ENCODE results near the gene ELL2. TPM values are rescaled to one million over a fixed set of nuclear protein-coding genes. Genes with fewer than 3 reads are reported as not detected.

Gene ELL2
- total RNA-seq, 3 donors from 2014 or later, result 95.7 to 211 (median 168) TPM

DNA sequence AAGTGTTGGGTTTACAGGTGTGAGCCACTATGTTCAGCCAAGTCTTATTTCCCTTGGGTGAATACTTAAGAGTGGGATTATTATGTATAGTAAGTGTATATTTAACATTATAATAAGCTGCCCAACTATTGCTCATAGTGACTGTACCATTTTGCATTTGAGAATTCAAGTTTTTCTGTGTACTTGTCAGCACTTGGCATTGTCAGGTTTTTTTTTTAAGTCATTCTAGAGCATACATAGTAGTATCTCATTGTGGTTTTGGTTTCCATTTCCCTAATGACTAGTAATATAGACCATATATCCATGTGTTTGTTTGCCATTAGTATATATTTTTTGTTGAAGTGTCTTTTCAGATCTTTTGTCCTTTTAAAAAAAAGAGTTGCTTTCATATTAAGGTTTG lies 10.5 kb upstream of the ELL2 start:
- TF ChIP-seq POLR2A (IDR thresholded peaks at IDR 0.05) (no peak), CTCF (IDR thresholded peaks at IDR 0.05) (no peak), POLR2AphosphoS5 (IDR thresholded peaks at IDR 0.05) (no peak)
- intact Hi-C loops (cut with DNase I; ENCODE audit: low total_unique reads), result no loop called here
- Histone ChIP-seq H3K4me3 (no peak overlapping the region), H3K4me1 (no peaks in the 10 kb centered on the region), H3K36me3 (no peaks in the 10 kb centered on the region), H3K9me3 (peaks cover 0 to 11% of the 10 kb centered on the region in 2 donors), H3K27me3 (no peaks in the 10 kb centered on the region), H3K27ac (no peak overlapping the region)
- no peak for DNase-seq (ENCODE audit: low spot score in 2 of 2)

DNA sequence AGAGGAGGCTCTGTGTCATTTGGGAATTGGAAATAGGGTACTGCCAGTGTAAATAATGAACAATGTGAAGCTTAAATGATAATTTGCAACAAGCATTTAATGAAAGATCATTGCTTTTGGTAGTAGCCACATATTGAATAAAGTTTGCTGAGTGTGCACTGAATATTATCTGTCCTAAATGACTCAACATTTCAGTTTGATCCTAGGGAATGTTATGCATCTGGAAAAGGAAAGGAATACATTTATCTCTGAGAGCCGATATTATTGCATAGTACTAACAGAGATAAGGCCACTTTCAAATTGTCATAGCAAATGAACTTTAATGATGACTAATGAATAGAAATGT lies 8.7 kb upstream of the ELL2 start:
- H3K4me1 ChIP-seq, result no peaks in the 10 kb centered on the region
- H3K4me3 ChIP-seq, result no peak overlapping the region
- no peak overlapping the region for H3K27ac ChIP-seq
- H3K36me3 ChIP-seq, result no peaks in the 10 kb centered on the region
- intact Hi-C loops (cut with DNase I; ENCODE audit: low total_unique reads), result no loop called here
- H3K9me3 ChIP-seq, result peaks cover 0 to 11% of the 10 kb centered on the region in 2 donors
- TF ChIP-seq POLR2A (IDR thresholded peaks at IDR 0.05), result no peak
- no peak for TF ChIP-seq CTCF (IDR thresholded peaks at IDR 0.05)
- TF ChIP-seq POLR2AphosphoS5 (IDR thresholded peaks at IDR 0.05), result no peak
- no peak for DNase-seq (ENCODE audit: low spot score in 2 of 2)
- no peaks in the 10 kb centered on the region for H3K27me3 ChIP-seq

GRCh38 chr5:95969651-95970358 lies 8.2 kb upstream of the ELL2 start:
- Histone ChIP-seq H3K27me3 (no peaks in the 10 kb centered on the region), H3K4me3 (no peak overlapping the region), H3K4me1 (no peaks in the 10 kb centered on the region), H3K9me3 (peaks cover 0 to 11% of the 10 kb centered on the region in 2 donors), H3K36me3 (no peaks in the 10 kb centered on the region), H3K27ac (no peak overlapping the region)
- intact Hi-C loops (cut with DNase I; ENCODE audit: low total_unique reads), result no loop called here
- no peak for DNase-seq (ENCODE audit: low spot score in 2 of 2)
- TF ChIP-seq POLR2A (IDR thresholded peaks at IDR 0.05), result no peak
- TF ChIP-seq CTCF (IDR thresholded peaks at IDR 0.05), result no peak
- TF ChIP-seq POLR2AphosphoS5 (IDR thresholded peaks at IDR 0.05), result no peak

DNA sequence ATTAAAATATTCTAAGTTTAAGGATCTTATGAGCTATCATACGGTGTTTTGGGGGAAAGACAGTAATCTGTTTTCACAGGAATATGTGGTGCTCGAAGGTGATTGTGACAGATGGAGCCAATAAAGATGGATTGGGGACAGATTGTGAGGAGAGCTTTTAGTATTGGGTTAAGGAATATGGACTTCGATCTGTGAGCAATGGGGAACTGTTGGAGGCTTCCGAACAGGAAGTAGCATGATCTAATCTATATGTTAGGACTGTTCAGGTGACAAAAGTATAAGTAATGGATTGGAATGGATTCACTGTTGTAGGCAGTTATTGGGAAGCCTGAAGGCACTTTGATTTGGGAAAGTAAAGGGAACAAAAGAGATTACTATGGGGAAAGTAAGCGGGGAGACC lies 7.4 kb upstream of the ELL2 start:
- Histone ChIP-seq H3K36me3 (no peaks in the 10 kb centered on the region), H3K4me1 (no peaks in the 10 kb centered on the region), H3K27me3 (no peaks in the 10 kb centered on the region), H3K4me3 (no peak overlapping the region), H3K27ac (no peak overlapping the region), H3K9me3 (peaks cover 0 to 11% of the 10 kb centered on the region in 2 donors)
- intact Hi-C loops (cut with DNase I; ENCODE audit: low total_unique reads), result no loop called here
- no peak for DNase-seq (ENCODE audit: low spot score in 2 of 2)
- TF ChIP-seq POLR2AphosphoS5 (IDR thresholded peaks at IDR 0.05) (no peak), CTCF (IDR thresholded peaks at IDR 0.05) (no peak), POLR2A (IDR thresholded peaks at IDR 0.05) (no peak)

GRCh38 chr5:95967236-95967635 lies 5.6 kb upstream of the ELL2 start:
- no peak for DNase-seq (ENCODE audit: low spot score in 2 of 2)
- Histone ChIP-seq H3K27me3 (no peaks in the 10 kb centered on the region), H3K36me3 (no peaks in the 10 kb centered on the region), H3K4me1 (no peaks in the 10 kb centered on the region), H3K4me3 (no peak overlapping the region), H3K9me3 (peaks cover 0 to 11% of the 10 kb centered on the region in 2 donors), H3K27ac (no peak overlapping the region)
- intact Hi-C loops (cut with DNase I; ENCODE audit: low total_unique reads), result no loop called here
- TF ChIP-seq CTCF (IDR thresholded peaks at IDR 0.05) (no peak), POLR2A (IDR thresholded peaks at IDR 0.05) (no peak), POLR2AphosphoS5 (IDR thresholded peaks at IDR 0.05) (no peak)
